ENCODE results near the gene RARG.

Gene RARG

DNA sequence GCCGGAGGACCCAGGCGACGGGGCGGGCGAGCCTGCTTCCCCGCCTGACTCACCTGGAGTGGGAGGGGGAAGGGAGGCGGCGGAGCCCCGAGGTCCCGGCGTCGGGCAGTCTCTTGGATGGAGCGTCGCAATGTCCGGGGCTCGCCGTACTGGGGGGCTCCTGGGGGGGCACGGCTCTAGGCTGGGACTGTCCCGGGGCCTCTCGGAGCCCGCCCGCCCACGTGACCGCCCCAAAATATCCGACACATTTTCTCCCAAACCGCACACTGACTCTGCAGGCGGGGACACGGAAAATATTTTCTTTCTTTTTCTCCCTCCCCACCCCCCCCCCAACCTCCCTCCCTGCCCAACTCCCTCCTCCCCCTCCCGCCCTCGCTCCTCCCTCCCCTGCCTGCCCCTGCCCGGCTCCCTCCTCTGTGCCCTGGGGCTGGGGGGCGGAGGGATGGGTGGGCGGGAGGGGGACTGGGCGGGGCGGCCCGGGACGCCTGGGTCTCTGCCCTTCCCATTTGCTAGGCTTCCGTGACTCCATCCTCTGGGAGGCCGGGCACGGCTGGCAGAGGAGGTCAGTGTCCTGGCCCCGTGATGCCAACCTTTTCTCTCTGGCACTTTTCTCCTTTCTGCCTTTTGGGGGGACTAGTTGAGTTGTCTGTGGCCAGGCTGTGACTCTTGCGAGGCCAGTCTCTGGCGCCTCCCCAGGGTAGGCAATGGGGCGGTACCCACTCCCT is at the start of gene RARG:
Gene RARG, minus strand, starts transcription at position 289 of the 725 bp plus-strand sequence. CDS start 4,664 bp downstream, outside the sequence.
- DNase-seq, result peak; percentile 23

DNA sequence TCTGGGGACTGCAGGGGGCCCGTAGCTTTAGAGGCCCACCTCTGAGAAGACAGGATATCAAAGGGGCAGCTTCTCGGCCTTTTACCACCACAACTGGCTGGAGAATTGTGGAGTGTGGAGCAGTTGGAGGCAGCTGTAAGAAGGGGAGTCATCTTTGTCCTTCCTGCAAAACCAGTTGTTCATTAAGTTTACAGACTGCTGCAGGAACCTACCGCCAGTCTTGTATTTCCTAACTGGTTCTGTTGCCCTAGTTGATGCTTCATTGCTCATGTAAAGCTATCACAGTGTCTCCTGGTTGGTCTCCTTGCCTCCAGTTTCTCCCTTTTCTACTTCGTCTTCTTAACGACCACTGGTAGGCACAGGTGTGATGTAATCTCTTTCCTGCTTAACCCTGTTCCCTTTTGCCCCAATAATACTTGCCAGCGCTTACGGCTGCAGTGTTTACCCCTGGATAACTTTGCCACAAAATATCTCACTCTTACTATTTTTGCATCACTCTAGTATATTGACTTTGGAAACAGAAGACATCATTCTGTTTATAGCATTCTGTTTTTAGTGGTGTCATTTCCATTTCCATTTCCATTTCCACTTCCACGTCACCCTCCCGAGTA is 48.0 kb upstream of the RARG start:
- DNase-seq, result no peak

DNA sequence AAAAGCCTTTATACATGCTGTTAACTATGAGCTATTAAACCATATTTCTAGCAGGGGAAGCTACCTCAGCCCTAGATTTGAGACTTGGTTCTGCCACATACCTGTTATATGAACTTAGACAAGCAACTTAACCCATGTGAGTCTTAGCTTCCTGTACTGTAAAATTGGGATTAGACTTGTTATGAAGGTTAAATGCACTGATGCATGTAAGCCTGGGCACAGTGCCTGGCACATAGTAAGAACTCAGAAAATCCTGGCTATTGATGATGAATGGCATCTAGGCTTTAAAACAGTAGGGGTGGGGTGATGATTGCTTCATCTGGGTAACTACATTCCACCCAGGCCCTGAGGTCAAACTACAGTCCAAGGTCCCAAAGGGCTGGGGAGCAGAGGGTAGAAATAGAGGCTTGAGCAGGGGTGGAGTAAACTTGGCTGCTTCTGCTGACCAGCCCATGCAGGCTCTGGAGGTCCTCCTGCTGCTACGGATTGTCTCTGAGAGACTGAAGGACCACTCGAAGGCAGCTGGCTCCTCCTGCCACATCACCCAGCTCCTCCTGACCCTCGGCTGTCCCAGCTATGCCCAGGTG is 47.4 kb upstream of the RARG start:
- DNase-seq, result no peak

DNA sequence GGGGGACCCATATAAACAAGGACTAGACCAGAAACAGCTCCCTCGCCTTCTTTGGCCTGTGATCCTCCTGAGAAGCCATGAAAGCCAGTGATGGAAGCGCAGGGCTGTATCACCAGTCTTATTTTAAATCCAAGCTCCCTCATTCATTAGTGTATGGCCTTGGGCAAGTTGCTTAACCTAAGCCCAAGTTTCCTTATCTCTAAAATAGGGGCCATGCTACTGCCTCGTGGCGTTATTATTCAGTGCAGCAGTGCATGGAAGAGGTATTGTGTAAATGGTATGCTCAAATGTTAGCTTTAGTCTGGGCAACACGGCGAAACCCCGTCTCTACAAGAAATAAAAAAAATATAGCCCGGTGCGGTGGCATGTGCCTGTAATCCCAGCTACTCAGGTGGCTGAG is 46.0 kb upstream of the RARG start:
- no peak for DNase-seq

DNA sequence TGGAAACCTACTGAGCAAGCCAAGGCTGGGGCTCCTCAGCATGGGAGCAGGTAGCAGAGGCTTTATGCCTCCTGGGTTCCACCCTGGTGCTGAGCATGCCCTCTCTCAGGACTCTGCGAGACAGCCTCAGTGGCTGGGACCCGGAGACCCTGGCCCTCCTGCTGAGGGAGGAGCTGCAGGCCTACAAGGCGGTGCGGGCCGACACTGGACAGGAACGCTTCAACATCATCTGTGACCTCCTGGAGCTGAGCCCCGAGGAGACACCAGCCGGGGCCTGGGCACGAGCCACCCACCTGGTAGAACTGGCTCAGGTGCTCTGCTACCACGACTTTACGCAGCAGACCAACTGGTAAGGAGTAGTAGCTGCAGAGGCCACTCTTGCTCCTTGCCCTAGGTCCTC is 44.5 kb upstream of the RARG start:
- no peak for DNase-seq

DNA sequence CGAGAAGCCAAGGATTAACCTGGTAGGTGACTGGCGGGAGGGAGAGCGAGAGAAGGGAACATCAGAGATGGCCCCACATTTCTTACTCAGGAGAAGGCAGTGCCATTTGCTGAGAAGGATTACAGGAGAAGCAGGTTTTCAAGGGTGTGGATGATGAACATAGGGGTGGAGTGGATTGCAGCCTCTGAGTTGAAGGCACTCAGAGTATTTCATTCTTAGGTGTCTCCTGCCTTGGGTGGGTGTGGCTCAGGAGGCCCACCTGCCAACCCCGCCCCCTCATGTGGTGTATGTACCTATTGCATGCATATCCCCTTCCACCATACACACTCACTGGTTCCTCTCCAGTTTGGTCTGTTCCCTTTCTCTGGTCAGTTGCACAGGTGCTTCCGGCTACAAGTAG is 42.4 kb upstream of the RARG start:
- DNase-seq, result no peak

DNA sequence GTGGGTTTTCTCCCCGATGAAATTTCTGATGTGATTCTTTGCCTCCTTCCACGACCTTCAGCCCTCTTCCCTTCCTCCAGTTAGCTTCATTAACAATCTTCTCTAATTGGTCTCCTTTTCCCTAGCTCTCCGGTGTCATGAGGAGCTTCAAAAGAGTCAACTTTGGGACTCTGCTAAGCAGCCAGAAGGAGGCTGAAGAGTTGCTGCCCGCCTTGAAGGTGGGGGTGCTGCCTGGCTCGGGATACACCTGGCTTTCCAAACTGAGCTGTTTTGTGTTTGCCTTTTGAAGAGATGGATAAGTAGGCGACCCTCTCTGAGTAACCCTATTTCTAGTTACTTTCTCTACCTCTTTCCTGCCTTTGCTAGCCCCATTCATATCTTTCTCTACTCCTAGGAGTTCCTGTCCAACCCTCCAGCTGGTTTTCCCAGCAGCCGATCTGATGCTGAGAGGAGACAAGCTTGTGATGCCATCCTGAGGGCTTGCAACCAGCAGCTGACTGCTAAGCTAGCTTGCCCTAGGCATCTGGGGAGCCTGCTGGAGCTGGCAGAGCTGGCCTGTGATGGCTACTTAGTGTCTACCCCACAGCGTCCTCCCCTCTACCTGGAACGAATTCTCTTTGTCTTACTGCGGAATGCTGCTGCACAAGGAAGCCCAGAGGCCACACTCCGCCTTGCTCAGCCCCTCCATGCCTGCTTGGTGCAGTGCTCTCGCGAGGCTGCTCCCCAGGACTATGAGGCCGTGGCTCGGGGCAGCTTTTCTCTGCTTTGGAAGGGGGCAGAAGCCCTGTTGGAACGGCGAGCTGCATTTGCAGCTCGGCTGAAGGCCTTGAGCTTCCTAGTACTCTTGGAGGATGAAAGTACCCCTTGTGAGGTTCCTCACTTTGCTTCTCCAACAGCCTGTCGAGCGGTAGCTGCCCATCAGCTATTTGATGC is 36.9 kb upstream of the RARG start:
- DNase-seq, result no peak

DNA sequence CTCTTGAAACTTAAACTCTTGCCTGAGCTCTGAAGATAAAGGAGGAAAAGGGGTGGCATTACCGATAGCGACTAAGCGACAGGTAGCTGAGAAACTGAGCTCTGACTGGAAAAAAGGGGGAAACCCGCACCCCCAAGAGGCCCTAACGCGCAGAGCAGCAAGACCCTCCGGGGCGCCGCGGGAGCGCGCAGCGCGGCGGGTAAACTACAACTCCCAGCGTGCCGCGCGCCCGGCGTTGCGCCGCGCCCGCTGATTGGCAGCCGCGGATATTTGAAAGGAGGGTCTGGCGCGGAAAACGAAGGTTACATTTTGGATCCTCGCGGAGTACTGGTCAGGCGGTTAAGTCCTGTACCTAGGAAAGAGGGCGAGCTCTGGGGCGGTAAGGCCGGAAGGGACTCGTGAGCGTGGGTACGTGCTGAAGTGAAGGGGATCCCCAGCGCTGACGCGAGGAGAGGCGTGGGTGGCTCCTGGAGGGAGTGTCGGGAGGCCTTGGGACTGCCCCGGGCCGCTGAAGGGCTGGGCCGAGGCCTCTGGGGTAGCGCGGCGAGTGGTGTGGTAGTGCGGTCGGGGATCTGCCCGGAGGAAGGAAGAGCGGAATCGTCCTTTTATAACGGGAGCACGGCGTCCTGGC is 36.1 kb upstream of the RARG start, which contains the start of gene ESPL1:
Gene ESPL1, plus strand, starts transcription at position 301 of the 631 bp plus-strand sequence. CDS start 468 bp downstream, outside the sequence.
- DNase-seq, result peak; percentile 70

DNA sequence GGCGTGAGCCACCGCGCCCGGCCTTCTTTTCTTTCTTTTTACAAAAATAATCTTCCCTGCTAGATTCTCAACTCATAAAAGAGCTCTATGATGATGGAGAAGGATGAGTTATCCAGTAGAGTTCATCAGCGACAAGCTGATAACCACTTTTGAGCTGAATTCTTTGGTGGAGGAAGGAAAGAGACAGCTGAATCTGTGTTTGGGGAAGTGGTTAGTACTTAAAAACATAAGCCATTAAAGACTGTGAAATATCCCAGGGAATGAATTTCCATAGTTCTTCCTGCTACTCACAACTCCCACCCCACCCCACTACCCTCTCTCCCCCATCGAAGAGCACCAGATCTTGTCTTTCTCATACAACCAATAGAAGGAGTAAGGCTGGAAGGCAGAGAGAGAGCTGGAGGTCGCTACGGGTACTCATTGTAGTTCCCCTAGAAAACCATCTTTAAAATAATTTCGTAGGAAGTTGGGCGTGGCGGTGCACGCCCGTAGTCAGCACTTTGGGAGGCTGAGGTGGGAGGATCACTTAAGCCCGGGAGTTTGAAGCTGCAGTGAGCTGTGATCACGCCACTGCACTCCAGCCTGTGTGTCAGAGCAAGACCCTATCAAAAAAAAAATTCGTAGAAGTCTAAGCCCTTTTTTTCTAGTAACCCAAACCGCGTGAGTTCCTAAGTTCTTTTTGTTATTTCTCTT is 35.4 kb upstream of the RARG start:
- DNase-seq, result no peak

DNA sequence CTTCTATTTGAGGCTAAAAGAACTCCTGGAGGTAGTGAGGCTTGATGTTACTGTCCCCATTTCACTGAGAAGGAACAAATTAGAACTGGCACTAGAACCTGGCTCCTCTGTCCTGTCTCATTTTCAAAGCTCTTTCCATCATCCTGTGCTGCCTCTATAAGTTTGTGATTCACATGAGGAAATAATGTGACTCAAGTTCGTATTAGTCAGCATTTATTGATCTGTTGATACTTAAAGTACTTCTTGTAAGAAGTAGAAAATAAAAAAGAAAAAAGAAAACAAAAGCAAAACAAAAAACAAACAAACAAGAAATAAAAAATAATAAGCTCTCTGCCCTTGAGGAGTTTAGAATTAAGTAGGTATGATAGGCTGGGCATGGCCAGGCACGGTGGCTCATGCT is 33.8 kb upstream of the RARG start:
- no peak for DNase-seq

DNA sequence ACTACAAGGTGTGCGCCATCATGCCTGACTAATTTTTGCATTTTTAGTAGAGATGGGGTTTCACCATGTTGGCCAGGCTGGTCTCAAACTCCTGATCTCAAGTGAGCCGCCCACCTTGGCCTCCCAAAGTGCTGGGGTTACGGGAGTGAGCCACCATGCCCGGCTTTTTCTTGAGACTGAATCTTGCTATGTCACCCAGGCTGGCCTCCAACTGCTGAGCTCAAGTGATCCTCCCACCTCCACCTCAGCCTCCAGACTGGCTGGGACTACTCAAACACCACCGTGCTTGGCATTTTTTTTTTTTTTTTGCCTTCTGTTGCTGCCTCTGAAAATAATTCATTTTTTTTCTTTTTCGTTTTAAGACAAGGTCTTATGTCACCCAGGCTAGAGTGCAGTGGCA is 27.9 kb upstream of the RARG start:
- no peak for DNase-seq

DNA sequence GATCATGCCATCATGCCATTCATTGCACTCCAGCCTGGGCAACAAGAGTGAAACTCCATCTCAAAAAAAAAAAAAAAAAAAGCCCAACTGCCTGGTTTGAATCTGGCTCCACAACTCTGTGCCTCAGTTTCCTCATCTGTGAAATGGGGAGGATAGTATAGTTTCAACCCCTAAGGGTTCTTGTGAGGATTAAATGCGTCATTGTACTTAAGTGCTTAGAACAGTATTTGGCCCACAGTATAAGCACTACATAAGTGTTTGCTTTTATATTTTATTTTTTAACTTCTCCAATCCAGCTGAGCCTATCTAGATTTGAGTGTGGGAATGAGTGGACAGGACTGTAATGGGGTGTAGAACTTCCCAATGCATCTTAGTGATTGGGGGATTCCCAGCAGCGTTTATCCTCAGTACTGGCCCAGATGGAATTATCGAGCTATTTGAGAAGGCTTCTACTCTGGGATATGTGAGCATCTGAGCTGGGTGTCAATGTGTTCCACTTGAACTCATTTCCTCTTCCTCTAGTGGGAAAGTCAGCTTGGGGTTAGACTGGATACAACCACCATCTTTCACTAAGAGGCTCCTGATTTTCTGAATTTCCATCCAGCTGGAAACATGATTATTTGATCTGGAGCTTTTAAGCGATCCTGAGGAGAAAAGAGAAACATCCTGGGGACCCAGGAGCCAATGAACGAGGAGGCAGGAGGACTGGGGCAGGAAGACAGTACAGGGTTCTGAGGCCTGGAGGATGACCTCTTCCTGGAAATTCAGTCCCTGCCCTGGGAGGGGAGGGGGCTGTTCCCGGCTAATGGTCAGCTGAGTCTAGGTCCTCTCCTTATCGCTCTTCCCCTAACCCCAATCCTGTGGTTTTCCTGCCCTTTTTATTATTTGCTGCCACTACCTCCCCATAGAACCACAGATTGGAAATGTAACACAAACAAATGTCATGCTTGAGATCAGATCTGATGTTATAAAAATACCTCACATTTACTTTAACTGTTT is 26.8 kb upstream of the RARG start:
- no peak for DNase-seq

DNA sequence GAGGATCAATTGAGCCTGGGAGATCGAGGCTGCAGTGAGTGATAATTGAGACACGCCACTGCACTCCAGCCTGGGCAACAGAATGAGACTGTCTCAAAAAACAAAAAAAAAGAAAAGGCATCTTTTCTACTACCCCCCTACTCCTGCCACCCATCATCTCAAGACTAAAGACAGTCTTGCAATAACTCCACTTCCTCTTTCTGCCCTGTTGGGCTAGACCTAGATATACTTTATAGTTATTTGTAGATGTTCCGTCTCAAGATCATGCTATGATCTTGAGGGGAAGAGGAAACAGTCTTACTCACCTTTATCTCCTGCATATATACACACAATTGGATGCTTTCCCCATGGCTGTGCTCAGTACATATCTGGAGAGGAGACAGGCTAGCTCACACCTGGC is 24.0 kb upstream of the RARG start:
- no peak for DNase-seq

DNA sequence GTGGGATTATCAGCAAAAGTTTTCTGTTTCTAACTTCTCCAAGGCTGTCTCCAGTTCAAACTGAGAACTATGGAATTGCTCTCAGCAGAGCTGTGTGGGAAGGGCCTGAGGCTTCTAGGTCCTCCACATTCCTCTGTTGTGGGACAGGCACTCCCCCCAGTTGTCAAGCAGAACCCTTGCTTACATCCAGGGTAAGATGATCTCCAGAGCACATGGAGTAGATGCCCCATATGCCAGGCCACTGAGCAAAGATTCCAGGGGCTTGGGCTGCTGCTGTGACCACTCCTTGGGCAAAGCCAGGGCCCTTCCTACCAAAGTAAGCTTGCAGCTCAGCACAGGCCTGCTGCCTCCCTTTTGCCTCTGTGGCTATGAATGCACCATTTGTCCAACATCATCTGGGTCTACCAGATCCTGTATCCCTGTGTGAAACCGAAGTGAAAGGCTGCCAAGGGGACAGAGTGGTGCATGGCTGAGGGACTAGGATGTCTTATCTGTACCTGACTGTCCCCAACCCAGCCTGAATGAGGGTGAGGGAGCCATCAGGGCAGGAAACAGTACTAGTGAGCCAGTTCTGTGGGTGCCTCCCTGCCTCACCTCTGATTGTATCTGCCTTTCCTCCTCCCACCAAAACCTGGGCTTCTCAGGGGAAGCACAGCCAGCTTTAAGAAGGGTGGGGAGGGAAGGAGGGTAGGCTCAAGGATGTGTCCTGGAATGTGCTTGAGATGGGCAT is 23.0 kb upstream of the RARG start:
- no peak for DNase-seq

DNA sequence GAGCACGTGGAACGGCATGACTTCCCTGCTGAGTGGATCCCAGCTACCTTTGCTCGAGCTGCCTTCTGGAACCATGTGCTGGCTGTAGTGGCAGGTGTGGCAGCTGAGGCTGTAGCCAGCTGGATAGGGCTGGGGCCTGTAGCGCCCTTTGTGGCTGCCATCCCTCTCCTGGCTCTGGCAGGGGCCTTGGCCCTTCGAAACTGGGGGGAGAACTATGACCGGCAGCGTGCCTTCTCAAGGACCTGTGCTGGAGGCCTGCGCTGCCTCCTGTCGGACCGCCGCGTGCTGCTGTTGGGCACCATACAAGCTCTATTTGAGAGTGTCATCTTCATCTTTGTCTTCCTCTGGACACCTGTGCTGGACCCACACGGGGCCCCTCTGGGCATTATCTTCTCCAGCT is 21.3 kb upstream of the RARG start:
- no peak for DNase-seq

DNA sequence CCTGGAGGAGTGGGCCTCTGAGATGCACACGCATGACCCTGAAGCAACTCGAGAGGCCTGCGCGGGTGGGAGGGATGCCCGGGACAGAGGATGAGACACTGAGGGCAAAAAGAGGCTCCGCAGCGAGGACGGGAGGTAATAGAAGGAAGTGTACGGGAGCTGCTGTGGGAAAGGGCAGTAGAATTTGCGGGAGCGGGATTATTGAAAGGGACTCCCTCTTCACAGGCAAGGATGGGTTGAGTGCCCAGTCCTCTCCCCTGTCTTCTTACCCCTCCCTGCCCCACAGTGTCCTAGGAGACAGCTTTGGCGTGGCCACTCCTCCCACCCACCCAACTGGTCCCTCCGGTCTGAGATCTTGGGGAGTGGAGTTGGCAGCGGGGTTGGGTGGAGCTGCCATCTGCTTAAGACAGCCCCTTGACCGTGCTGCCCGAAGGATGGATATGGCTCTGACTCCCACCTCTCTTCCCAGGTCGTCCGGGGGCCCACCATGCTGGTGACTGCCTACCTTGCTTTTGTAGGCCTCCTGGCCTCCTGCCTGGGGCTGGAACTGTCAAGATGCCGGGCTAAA is 20.4 kb upstream of the RARG start:
- no peak for DNase-seq

DNA sequence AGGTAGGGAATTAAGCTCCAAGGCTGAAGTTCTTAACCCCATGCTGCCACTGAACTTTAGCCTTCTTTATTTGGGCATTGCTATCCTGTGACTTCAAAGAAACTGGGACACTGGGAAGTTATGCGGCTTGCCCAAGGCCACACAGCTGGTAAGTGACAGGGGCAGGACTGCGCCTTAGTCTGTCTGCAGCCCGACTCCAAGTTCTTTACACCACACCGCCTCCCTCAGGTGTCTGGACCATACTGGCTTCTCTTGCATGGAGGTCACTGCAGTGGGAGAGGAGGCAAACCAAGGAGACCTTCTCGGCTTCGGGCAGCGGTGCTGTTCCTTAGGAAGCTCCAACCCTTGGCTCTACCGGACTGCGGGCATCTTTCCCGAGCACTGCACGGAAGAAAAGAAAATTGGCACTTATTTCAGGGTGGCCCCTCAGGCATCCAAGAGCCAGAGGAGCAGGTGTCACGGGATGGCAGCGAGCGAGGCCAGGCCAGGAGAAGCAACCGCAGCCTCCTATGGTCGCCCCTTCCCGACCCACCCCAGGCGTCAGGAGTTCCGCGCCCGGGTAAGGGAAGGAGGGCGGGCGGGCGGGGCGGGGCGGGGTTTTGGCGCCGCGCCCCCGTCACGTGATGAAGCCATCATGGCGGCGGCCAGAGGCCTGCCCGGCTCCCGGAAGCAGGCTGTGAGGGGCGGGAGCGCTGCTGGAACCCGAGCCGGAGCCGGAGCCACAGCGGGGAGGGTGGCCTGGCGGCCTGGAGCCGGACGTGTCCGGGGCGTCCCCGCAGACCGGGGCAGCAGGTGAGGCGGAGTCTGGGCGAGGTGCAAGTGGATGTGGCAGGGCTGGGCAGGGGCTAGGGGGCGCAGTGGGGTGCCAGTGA is 19.7 kb upstream of the RARG start:
- peak; percentile 61 for DNase-seq

DNA sequence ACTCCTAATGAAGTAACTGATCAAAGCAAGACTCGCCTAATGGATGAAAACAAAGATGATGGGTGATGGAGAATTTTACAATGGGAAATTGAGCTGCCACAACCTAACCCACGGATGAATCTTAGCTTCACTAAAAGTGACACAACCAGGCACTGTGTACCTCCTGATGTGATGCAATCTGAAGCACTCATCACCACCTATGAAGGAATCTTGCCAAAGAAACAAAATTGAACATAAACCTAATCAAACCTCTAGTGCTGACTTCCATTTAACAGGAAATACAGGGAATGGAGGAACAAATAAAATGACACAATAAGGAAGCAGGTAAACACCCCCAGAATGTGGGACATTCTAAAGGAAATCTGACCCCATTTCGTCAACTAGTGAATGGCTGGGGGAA is 13.3 kb upstream of the RARG start:
- no peak for DNase-seq

DNA sequence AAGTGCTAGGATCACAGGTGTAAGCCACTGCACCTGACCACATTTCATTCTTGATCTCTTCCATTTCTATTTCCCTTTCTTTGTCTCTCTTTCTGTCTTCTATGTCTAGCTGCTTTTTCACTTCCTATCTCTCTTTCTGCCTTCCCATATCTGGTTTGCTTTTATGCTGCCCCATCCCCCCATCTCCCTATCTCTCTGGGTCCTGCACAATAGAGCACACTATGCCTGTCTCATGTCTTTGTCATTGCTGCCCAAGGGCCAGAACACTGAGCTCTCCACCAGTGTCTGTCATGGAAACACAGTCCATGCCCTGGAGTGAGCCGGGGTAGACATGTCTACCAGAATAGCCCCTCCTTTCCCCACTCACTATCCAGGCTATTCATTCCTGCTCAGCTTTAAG is 12.3 kb upstream of the RARG start:
- DNase-seq, result no peak
